ENCODE results near the gene SRGAP1.

- TF ChIP-seq TAF1 (IDR thresholded peaks at IDR 0.05; ENCODE audit: borderline replicate concordance, insufficient read depth, low read length) = no peak
- no peak for TF ChIP-seq POLR2AphosphoS5 (IDR thresholded peaks at IDR 0.05; ENCODE audit: low read depth, low read length)
- TF ChIP-seq SIN3A (IDR thresholded peaks at IDR 0.05; ENCODE audit: borderline replicate concordance, insufficient read depth, low read length) = no peak
- no peak for TF ChIP-seq REST (IDR thresholded peaks at IDR 0.05; ENCODE audit: insufficient read depth in 1 of 2, low read depth in 2 of 2, low read length in 2 of 2)
- no peak for TF ChIP-seq FOXP2 (optimal IDR thresholded peaks at IDR 0.05; ENCODE audit: borderline replicate concordance, extremely low read depth, extremely low read length, insufficient read depth)
Measured at GRCh38 chr12:63922474-63922873, 78.0 kb downstream of the SRGAP1 start.

Data from PFSK-1 (cell line).